NCI-H1105 treated with DMSO at 0.1 percent for 48 hours (cell line): ENCODE data around the gene TRIM5.
"Not testable (repeated sequence)": the region's sequence is repeated elsewhere in the genome, so short reads cannot be mapped to it uniquely, and the experiment has no call there.

Source experiments
- DNase-seq: peaks from one replicate; lab custom pipeline; 2025; lab: John Stamatoyannopoulos, UW

TRIM5 gene

GRCh38 chr11:5688482-5688881 is 3.6 kb upstream of the TRIM5 start:
- DNase-seq, result no peak

GRCh38 chr11:5686426-5686825 is 1.6 kb upstream of the TRIM5 start:
- no peak for DNase-seq

- DNase-seq, result no peak
Measured at GRCh38 chr11:5684036-5684645, 733 bp downstream of the TRIM5 start.

- DNase-seq, result not testable (repeated sequence)
Measured at GRCh38 chr11:5683620-5684019, 1.3 kb downstream of the TRIM5 start.

- not testable (repeated sequence) for DNase-seq
Measured at GRCh38 chr11:5682890-5683441, 1.9 kb downstream of the TRIM5 start.

GRCh38 chr11:5679811-5680210 is 5.1 kb downstream of the TRIM5 start:
- DNase-seq, result no peak

GRCh38 chr11:5674391-5674790 is 10.5 kb downstream of the TRIM5 start:
- DNase-seq, result no peak

GRCh38 chr11:5671831-5672230 is 13.0 kb downstream of the TRIM5 start:
- DNase-seq, result no peak

- no peak for DNase-seq
Measured at GRCh38 chr11:5666402-5666793, 18.5 kb downstream of the TRIM5 start.

GRCh38 chr11:5665746-5666401 is 19.0 kb downstream of the TRIM5 start:
- DNase-seq, result no peak

- no peak for DNase-seq
Measured at GRCh38 chr11:5665051-5665570, 19.8 kb downstream of the TRIM5 start.

GRCh38 chr11:5663511-5663910 is 21.4 kb downstream of the TRIM5 start:
- DNase-seq, result no peak

- DNase-seq, result no peak
Measured at GRCh38 chr11:5658318-5658717, 26.6 kb downstream of the TRIM5 start.

GRCh38 chr11:5656956-5657355 is 27.9 kb downstream of the TRIM5 start:
- DNase-seq, result not testable (repeated sequence)

GRCh38 chr11:5655474-5655873 is 29.4 kb downstream of the TRIM5 start:
- no peak for DNase-seq

- DNase-seq, result no peak
Measured at GRCh38 chr11:5646139-5646538, 38.7 kb downstream of the TRIM5 start.

GRCh38 chr11:5643585-5643984 is 41.3 kb downstream of the TRIM5 start:
- no peak for DNase-seq

GRCh38 chr11:5639953-5640352 is 44.9 kb downstream of the TRIM5 start:
- DNase-seq, result no peak

GRCh38 chr11:5631969-5632635 is 52.8 kb downstream of the TRIM5 start:
- DNase-seq, result no peak

- DNase-seq, result no peak
Measured at GRCh38 chr11:5631417-5631816, 53.5 kb downstream of the TRIM5 start.

GRCh38 chr11:5626196-5626595 is 58.7 kb downstream of the TRIM5 start:
- DNase-seq, result no peak

- no peak for DNase-seq
Measured at GRCh38 chr11:5625281-5625680, 59.6 kb downstream of the TRIM5 start.
